Activated CD8-positive, alpha-beta memory T cell treated with anti-CD3 and anti-CD28 coated beads for 24 hours (primary cell): Measurements from ENCODE around the gene TPM2.
A peak's percentile ranks its signal among the peaks of the same experiment; 100 is the strongest.

Experiments used
- DNase-seq: peaks from one replicate; pipeline ENCODE4 v3.0.0-alpha.2; 2020

The TPM2 gene

GRCh38 chr9:35691757-35692301 is 2.1 kb upstream of the TPM2 start:
- no peak for DNase-seq

GRCh38 chr9:35691334-35691650 is 1.6 kb upstream of the TPM2 start:
- peak; percentile 62 for DNase-seq

- DNase-seq, result peak; percentile 69
Observed at GRCh38 chr9:35690614-35691333, 1.0 kb upstream of the TPM2 start.

- no peak for DNase-seq
Observed at GRCh38 chr9:35690294-35690613, 529 bp upstream of the TPM2 start.

GRCh38 chr9:35688558-35689541 is 875 bp downstream of the TPM2 start:
- DNase-seq, result peak; percentile 64

- no peak for DNase-seq
Observed at GRCh38 chr9:35687972-35688557, 1.7 kb downstream of the TPM2 start.

GRCh38 chr9:35687306-35687705 is 2.4 kb downstream of the TPM2 start:
- DNase-seq, result no peak

GRCh38 chr9:35686222-35687203 is 3.2 kb downstream of the TPM2 start:
- DNase-seq, result no peak

GRCh38 chr9:35685506-35685905 is 4.2 kb downstream of the TPM2 start:
- DNase-seq, result no peak

GRCh38 chr9:35684921-35685320 is 4.8 kb downstream of the TPM2 start:
- DNase-seq, result no peak

- no peak for DNase-seq
Observed at GRCh38 chr9:35683323-35683722, 6.4 kb downstream of the TPM2 start.

GRCh38 chr9:35682520-35683315 is 7.0 kb downstream of the TPM2 start:
- no peak for DNase-seq

- DNase-seq, result no peak
Observed at GRCh38 chr9:35682051-35682450, 7.7 kb downstream of the TPM2 start.

GRCh38 chr9:35681341-35682002 is 8.3 kb downstream of the TPM2 start:
- no peak for DNase-seq

GRCh38 chr9:35680331-35681105 is 9.2 kb downstream of the TPM2 start:
- DNase-seq, result no peak

- DNase-seq, result no peak
Observed at GRCh38 chr9:35679766-35680330, 9.9 kb downstream of the TPM2 start.

GRCh38 chr9:35679091-35679490 is 10.6 kb downstream of the TPM2 start:
- DNase-seq, result no peak

GRCh38 chr9:35675732-35676392 is 13.9 kb downstream of the TPM2 start:
- DNase-seq, result peak; percentile 80

- DNase-seq, result no peak
Observed at GRCh38 chr9:35675204-35675603, 14.5 kb downstream of the TPM2 start.
